ENCODE data around the gene CR1L.

DNA sequence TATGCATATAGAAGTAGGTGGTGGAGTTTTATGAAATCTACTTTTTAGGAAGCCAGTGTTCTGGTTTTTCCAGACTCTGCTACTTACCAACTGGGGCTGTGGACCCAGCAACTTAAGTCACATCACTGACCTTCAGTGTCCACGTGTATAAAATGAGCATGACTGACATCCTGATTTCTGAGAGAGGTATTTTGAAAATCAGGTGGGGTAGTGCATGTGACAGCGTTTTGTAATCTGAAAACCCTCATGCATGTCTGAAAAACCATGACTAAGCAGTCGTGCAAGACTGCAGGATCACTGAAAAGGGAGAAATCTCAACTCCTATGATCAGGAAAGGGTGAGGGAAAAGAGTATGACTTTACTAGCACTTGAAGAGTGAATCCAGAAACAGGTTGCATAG, 26.1 kb downstream of the CR1L start:
- TF ChIP-seq, protein P1, sequence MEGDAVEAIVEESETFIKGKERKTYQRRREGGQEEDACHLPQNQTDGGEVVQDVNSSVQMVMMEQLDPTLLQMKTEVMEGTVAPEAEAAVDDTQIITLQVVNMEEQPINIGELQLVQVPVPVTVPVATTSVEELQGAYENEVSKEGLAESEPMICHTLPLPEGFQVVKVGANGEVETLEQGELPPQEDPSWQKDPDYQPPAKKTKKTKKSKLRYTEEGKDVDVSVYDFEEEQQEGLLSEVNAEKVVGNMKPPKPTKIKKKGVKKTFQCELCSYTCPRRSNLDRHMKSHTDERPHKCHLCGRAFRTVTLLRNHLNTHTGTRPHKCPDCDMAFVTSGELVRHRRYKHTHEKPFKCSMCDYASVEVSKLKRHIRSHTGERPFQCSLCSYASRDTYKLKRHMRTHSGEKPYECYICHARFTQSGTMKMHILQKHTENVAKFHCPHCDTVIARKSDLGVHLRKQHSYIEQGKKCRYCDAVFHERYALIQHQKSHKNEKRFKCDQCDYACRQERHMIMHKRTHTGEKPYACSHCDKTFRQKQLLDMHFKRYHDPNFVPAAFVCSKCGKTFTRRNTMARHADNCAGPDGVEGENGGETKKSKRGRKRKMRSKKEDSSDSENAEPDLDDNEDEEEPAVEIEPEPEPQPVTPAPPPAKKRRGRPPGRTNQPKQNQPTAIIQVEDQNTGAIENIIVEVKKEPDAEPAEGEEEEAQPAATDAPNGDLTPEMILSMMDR (IDR thresholded peaks at IDR 0.05; ENCODE audit: low read length): no peak
- TF ChIP-seq EZH2 (IDR thresholded peaks at IDR 0.05; ENCODE audit: borderline replicate concordance, low read length): no peak
